ENCODE measurements around the gene PDZRN4.
"Not testable (repeated sequence)": the region's sequence is repeated elsewhere in the genome, so short reads cannot be mapped to it uniquely, and the experiment has no call there.

PDZRN4 gene

GRCh38 chr12:41286426-41286825 is 98.3 kb downstream of the PDZRN4 start:
- DNase-seq (ENCODE audit: low read depth), result no peak

GRCh38 chr12:41287500-41288141 is 99.5 kb downstream of the PDZRN4 start:
- DNase-seq (ENCODE audit: low read depth), result no peak

- DNase-seq (ENCODE audit: low read depth), result no peak
Observed at GRCh38 chr12:41288142-41288811, 100.2 kb downstream of the PDZRN4 start.

GRCh38 chr12:41289501-41289900 is 101.4 kb downstream of the PDZRN4 start:
- DNase-seq (ENCODE audit: low read depth), result no peak

GRCh38 chr12:41293011-41293410 is 104.9 kb downstream of the PDZRN4 start:
- no peak for DNase-seq (ENCODE audit: low read depth)

- DNase-seq (ENCODE audit: low read depth), result no peak
Observed at GRCh38 chr12:41293461-41293860, 105.3 kb downstream of the PDZRN4 start.

GRCh38 chr12:41302979-41303403 is 114.9 kb downstream of the PDZRN4 start:
- no peak for DNase-seq (ENCODE audit: low read depth)

GRCh38 chr12:41304526-41304925 is 116.4 kb downstream of the PDZRN4 start:
- DNase-seq (ENCODE audit: low read depth), result no peak

- DNase-seq (ENCODE audit: low read depth), result no peak
Observed at GRCh38 chr12:41310367-41310766, 122.2 kb downstream of the PDZRN4 start.

GRCh38 chr12:41311883-41312282 is 123.8 kb downstream of the PDZRN4 start:
- DNase-seq (ENCODE audit: low read depth), result no peak

- DNase-seq (ENCODE audit: low read depth), result not testable (repeated sequence)
Observed at GRCh38 chr12:41312451-41312850, 124.3 kb downstream of the PDZRN4 start.

GRCh38 chr12:41325336-41325735 is 137.2 kb downstream of the PDZRN4 start:
- DNase-seq (ENCODE audit: low read depth), result no peak

- no peak for DNase-seq (ENCODE audit: low read depth)
Observed at GRCh38 chr12:41327096-41327895, 139.2 kb downstream of the PDZRN4 start.

GRCh38 chr12:41333974-41334373 is 145.9 kb downstream of the PDZRN4 start:
- DNase-seq (ENCODE audit: low read depth), result no peak

- DNase-seq (ENCODE audit: low read depth), result no peak
Observed at GRCh38 chr12:41334390-41334789, 146.3 kb downstream of the PDZRN4 start.

- no peak for DNase-seq (ENCODE audit: low read depth)
Observed at GRCh38 chr12:41336041-41336549, 148.0 kb downstream of the PDZRN4 start.

GRCh38 chr12:41339784-41340183 is 151.7 kb downstream of the PDZRN4 start:
- no peak for DNase-seq (ENCODE audit: low read depth)

- no peak for DNase-seq (ENCODE audit: low read depth)
Observed at GRCh38 chr12:41344776-41345470, 156.8 kb downstream of the PDZRN4 start.

- no peak for DNase-seq (ENCODE audit: low read depth)
Observed at GRCh38 chr12:41348198-41348597, 160.1 kb downstream of the PDZRN4 start.

GRCh38 chr12:41356181-41356580 is 168.1 kb downstream of the PDZRN4 start:
- DNase-seq (ENCODE audit: low read depth), result no peak

GRCh38 chr12:41361738-41362137 is 173.6 kb downstream of the PDZRN4 start:
- DNase-seq (ENCODE audit: low read depth), result no peak

- DNase-seq (ENCODE audit: low read depth), result no peak
Observed at GRCh38 chr12:41362510-41362909, 174.4 kb downstream of the PDZRN4 start.

All from iris pigment epithelial cell (primary cell).